IMR-90 (cell line): ENCODE measurements around the gene CREG1. TPM values are rescaled to one million over a fixed set of nuclear protein-coding genes. Genes with fewer than 3 reads are reported as not detected.

ENCODE experiments used
- ATAC-seq: fragments of 200-7000 bp; cut with Tn5 transposase; 2 replicates; pipeline ENCODE4 v1.9.1; 2020; ENCODE audit warnings: low read depth, mild to moderate bottlenecking, moderate library complexity
- BruUV-seq: library from RNA; stranded (reverse); fragments of 400-500 nt; replicated peaks from 2 replicates; lab custom pipeline; 2021; lab: Mats Ljungman, UMichigan
- CTCF ChIA-PET: fragments of 300-600 bp; formaldehyde crosslinking; extraction: SDS; loops from one replicate; lab custom pipeline; 2021; ENCODE audit warnings: antibody characterized with exemption; lab: Yijun Ruan, JAX
- POLR2A ChIA-PET: fragments of 300-600 bp; sonication (Branson Sonifier 250); formaldehyde crosslinking; loops from one replicate; lab custom pipeline; 2022; ENCODE audit warnings: antibody characterized with exemption; ENCODE audit not compliant: unreplicated experiment; lab: Charles Lee
- DNase-seq: peaks from one replicate; pipeline ENCODE4 v3.0.0; 2013
- H2AFZ ChIP-seq: replicated peaks from 2 replicates; pipeline ENCODE3; 2013; ENCODE audit warnings: low read length, mild to moderate bottlenecking; ENCODE audit not compliant: poor library complexity
- H2AK5ac ChIP-seq: 2 replicates; pipeline ENCODE4 v1.6.1; 2013; ENCODE audit warnings: low read depth, low read length, inconsistent platforms
- H2AK9ac ChIP-seq: replicated peaks from 2 replicates; pipeline ENCODE3; 2013; ENCODE audit warnings: mild to moderate bottlenecking, low read depth, low read length, moderate library complexity; ENCODE audit not compliant: poor library complexity
- H2BK120ac ChIP-seq: 2 replicates; pipeline ENCODE4 v1.6.1; 2013; ENCODE audit warnings: low read depth, low read length, inconsistent platforms
- H2BK15ac ChIP-seq: 3 replicates; pipeline ENCODE4 v1.6.1; 2013; ENCODE audit warnings: low read depth, low read length, inconsistent platforms
- H2BK20ac ChIP-seq: 2 replicates; pipeline ENCODE4 v1.6.1; 2013; ENCODE audit warnings: low read depth, mild to moderate bottlenecking, inconsistent platforms, low read length, moderate library complexity
- H2BK5ac ChIP-seq: 2 replicates; pipeline ENCODE4 v1.6.1; 2013; ENCODE audit warnings: mild to moderate bottlenecking, low read depth, low read length, inconsistent platforms; ENCODE audit not compliant: poor library complexity, severe bottlenecking
- H3K14ac ChIP-seq: replicated peaks from 2 replicates; pipeline ENCODE4 v1.6.1; 2013; ENCODE audit warnings: low read depth, low read length, inconsistent platforms
- H3K18ac ChIP-seq: 2 replicates; pipeline ENCODE4 v1.6.1; 2013; ENCODE audit warnings: low read depth, low read length, control low read depth
- H3K23ac ChIP-seq: 2 replicates; pipeline ENCODE4 v1.6.1; 2013; ENCODE audit warnings: low read depth, low read length, inconsistent platforms
- H3K27ac ChIP-seq: 2 replicates; pipeline ENCODE4 v1.5.1; 2013; ENCODE audit warnings: mild to moderate bottlenecking, control low read depth, low read length; ENCODE audit not compliant: insufficient read depth
- H3K27me3 ChIP-seq: 2 replicates; pipeline ENCODE4 v1.6.1; 2013; ENCODE audit warnings: low read length; ENCODE audit not compliant: control insufficient read depth, insufficient read depth
- H3K36me3 ChIP-seq: 2 replicates; pipeline ENCODE4 v1.6.1; 2013; ENCODE audit warnings: low read length, mixed read lengths; ENCODE audit not compliant: control insufficient read depth, insufficient read depth
- H3K4ac ChIP-seq: 2 replicates; pipeline ENCODE4 v1.6.1; 2013; ENCODE audit warnings: low read depth, low read length, inconsistent platforms
- H3K4me1 ChIP-seq: 2 replicates; pipeline ENCODE4 v1.6.1; 2013; ENCODE audit warnings: low read length, mixed read lengths; ENCODE audit not compliant: control insufficient read depth, insufficient read depth
- H3K4me2 ChIP-seq: 2 replicates; pipeline ENCODE4 v1.6.1; 2013; ENCODE audit warnings: low read depth, mild to moderate bottlenecking, control low read depth, low read length, moderate library complexity
- H3K4me3 ChIP-seq: 2 replicates; pipeline ENCODE4 v1.5.1; 2013; ENCODE audit warnings: low read depth, mild to moderate bottlenecking, control low read depth, low read length, moderate library complexity; ENCODE audit not compliant: insufficient read depth
- H3K56ac ChIP-seq: 2 replicates; pipeline ENCODE4 v1.6.1; 2013; ENCODE audit warnings: low read length, inconsistent platforms; ENCODE audit not compliant: insufficient read depth; ENCODE audit errors: extremely low read depth
- H3K79me1 ChIP-seq, 2 experiments: 2 replicates each; pipeline ENCODE4 v1.6.1; 2013; ENCODE audit warnings: low read length in 2 of 2, inconsistent platforms in 1 of 2, low read depth in 1 of 2
- H3K9ac ChIP-seq: 2 replicates; pipeline ENCODE4 v1.6.1; 2013; ENCODE audit warnings: low read depth, low read length, control low read depth
- H3K9me1 ChIP-seq: 2 replicates; pipeline ENCODE4 v1.6.1; 2013; ENCODE audit warnings: low read length, inconsistent platforms; ENCODE audit not compliant: insufficient read depth
- H3K9me3 ChIP-seq: 2 replicates; pipeline ENCODE4 v1.6.1; 2013; ENCODE audit warnings: low read length; ENCODE audit not compliant: control insufficient read depth, insufficient read depth
- H4K20me1 ChIP-seq: 2 replicates; pipeline ENCODE4 v1.6.1; 2013; ENCODE audit warnings: low read length, inconsistent platforms; ENCODE audit not compliant: insufficient read depth
- H4K5ac ChIP-seq: 2 replicates; pipeline ENCODE4 v1.6.1; 2013; ENCODE audit warnings: mild to moderate bottlenecking, low read depth, low read length, control low read depth
- H4K8ac ChIP-seq, 2 experiments: 2 replicates each; pipeline ENCODE4 v1.6.1; 2013; ENCODE audit warnings: low read depth in 2 of 2, low read length in 2 of 2, control low read depth in 1 of 2, inconsistent platforms in 1 of 2
- H4K91ac ChIP-seq: 2 replicates; pipeline ENCODE4 v1.6.1; 2013; ENCODE audit warnings: low read depth, low read length, inconsistent platforms; ENCODE audit not compliant: insufficient read depth
- BHLHE40 ChIP-seq: fragments of 150-350 bp; IDR thresholded peaks from 2 replicates; pipeline ENCODE4 v1.6.1; 2016; ENCODE audit warnings: mild to moderate bottlenecking, low read depth, low read length
- CEBPB ChIP-seq: IDR thresholded peaks from 2 replicates; pipeline ENCODE4 v1.6.1; 2012; ENCODE audit warnings: low read depth, low read length, improper control_type of control experiment
- CHD1 ChIP-seq: IDR thresholded peaks from 2 replicates; pipeline ENCODE4 v1.6.1; 2012; ENCODE audit warnings: low read depth, low read length, improper control_type of control experiment
- CTCF ChIP-seq: conservative IDR thresholded peaks from 2 replicates; pipeline ENCODE4 v1.5.1; 2012; ENCODE audit warnings: mild to moderate bottlenecking, low read depth, low read length, improper control_type of control experiment
- ELK1 ChIP-seq: fragments of 150-350 bp; IDR thresholded peaks from 2 replicates; pipeline ENCODE4 v1.6.1; 2016; ENCODE audit warnings: low read depth, mild to moderate bottlenecking, low read length, moderate library complexity, borderline replicate concordance
- MAFK ChIP-seq: IDR thresholded peaks from 2 replicates; pipeline ENCODE4 v1.6.1; 2012; ENCODE audit warnings: low read depth, low read length, improper control_type of control experiment
- MAZ ChIP-seq: IDR thresholded peaks from 2 replicates; pipeline ENCODE4 v1.6.1; 2012; ENCODE audit warnings: low read depth, mild to moderate bottlenecking, low read length, improper control_type of control experiment, moderate library complexity, borderline replicate concordance
- POLR2A ChIP-seq: IDR thresholded peaks from 2 replicates; pipeline ENCODE4 v1.6.1; 2012; ENCODE audit warnings: mild to moderate bottlenecking, low read depth, low read length
- RCOR1 ChIP-seq: IDR thresholded peaks from 2 replicates; pipeline ENCODE4 v1.6.1; 2012; ENCODE audit warnings: mild to moderate bottlenecking, low read length, improper control_type of control experiment; ENCODE audit not compliant: insufficient replicate concordance
- WGBS, 2 experiments: methylation state at CpG; one replicate each; pipeline versions ENCODE4 v1.1.5 to v1.1.7; 2013; ENCODE audit warnings: missing lambda C conversion rate in 2 of 2; ENCODE audit not compliant: insufficient read length in 1 of 2; ENCODE audit errors: extremely low coverage in 2 of 2; 5-methylcytosine and 5-hydroxymethylcytosine counted together
- dilution Hi-C: fragments of 300-500 bp; cut with HindIII; formaldehyde crosslinking; loops from one replicate; pipeline ENCODE4 v1.14.3; 2018; ENCODE audit warnings: low sequenced_read_pairs; ENCODE audit not compliant: unreplicated experiment
- in situ Hi-C: fragments of 300-500 bp; cut with MboI; formaldehyde crosslinking; loops from 3 replicates; pipeline ENCODE4 v1.14.3; 2019; ENCODE audit warnings: low sequenced_read_pairs, inconsistent platforms, mixed read lengths
- intact Hi-C: fragments of 100-400 bp; cut with micrococcal nuclease; formaldehyde crosslinking; loops from 2 replicates; pipeline ENCODE4 v1.10.0; 2022
- polyA plus RNA-seq, 3 experiments: library from polyadenylated mRNA; depleted of rRNA; stranded (reverse); fragments of >200 nt; gene quantifications; 2 replicates each; pipeline ENCODE4 v1.2.3, GENCODE V29; 2012; ENCODE audit warnings: low replicate concordance in 1 of 3
- total RNA-seq: library from RNA; depleted of rRNA; stranded (reverse); fragments of >200 nt; gene quantifications from 2 replicates; pipeline ENCODE4 v1.2.3, GENCODE V29; 2012

The CREG1 gene
- total and polyA plus RNA-seq, 2 of the 4 experiments (the other 2 are of a cell fraction), result 2.9 to 6.4 TPM

DNA sequence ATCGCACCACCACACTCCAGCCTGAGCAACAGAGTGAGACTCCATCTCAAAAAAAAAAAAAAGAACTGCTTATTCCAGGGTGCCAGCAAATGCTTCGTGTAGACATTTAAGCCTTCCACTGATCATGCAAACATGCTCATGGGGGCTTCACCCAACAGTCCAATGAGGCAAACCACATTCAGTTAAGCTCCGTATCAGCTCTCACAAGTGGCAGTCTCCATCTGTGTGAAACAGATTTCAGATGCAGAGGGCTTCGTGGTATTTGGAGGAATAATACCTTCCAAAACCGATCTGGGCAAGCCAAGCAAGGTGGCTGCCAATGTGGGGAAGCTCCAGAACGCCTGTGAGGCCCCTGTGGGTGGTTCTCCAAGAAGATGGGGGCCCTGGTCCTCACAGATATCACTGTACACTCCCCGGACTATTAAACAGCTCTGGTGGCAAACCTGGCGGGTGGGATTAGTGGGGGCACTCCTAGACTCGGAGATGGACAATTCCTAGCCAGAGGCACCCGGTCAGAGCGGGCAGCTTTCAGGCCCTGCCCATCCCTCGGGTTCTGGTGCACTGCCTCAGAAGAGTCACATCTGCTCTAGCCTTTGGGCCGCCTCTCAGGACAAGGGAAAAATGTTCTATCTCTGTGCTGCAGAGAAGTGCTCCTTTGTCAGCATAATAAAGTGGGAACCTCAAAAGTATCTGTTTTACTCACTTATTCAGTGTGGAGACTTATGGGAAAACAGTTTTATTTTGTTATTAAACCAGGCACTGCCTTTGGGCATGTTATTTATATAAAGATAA is 10.2 kb downstream of the CREG1 start:
- Histone ChIP-seq H3K36me3 (0 out of 2 replicates have a peak, but pooled peaks cover 1% of the 10 kb centered on the region), H4K20me1 (no peaks in the 10 kb centered on the region), H3K27ac (no peak overlapping the region), H4K91ac (no peak overlapping the region), H2AK5ac (no peak overlapping the region), H2AK9ac (no peak overlapping the region), H3K4me3 (no peak overlapping the region), H3K4me2 (no peak overlapping the region), H2BK20ac (no peak overlapping the region), H3K14ac (no peak overlapping the region), H3K4me1 (peaks cover 2% of the 10 kb centered on the region; the same call in 1 of the 2 replicates), H3K27me3 (peaks cover 2% of the 10 kb centered on the region; the same call in 1 of the 2 replicates), H3K4ac (no peak overlapping the region), H4K8ac (no peak overlapping the region), H2BK120ac (no peak overlapping the region), H3K18ac (no peak overlapping the region), H2AFZ (no peak overlapping the region), H2BK5ac (no peak overlapping the region), H4K5ac (no peak overlapping the region), H3K9ac (no peak overlapping the region), H3K9me3 (no peaks in the 10 kb centered on the region), H3K9me1 (no peaks in the 10 kb centered on the region), H2BK15ac (no peak overlapping the region), H3K79me1 (no peaks in the 10 kb centered on the region), H3K56ac (no peak overlapping the region), H3K23ac (no peak overlapping the region)
- BruUV-seq, result no TSS peak
- DNase-seq, result no peak
- TF ChIP-seq BHLHE40 (no peak), CTCF (no peak), RCOR1 (no peak), MAFK (no peak), CEBPB (no peak), CHD1 (no peak), ELK1 (no peak), POLR2A (no peak), MAZ (no peak)
- intact Hi-C loops, result no loop called here
- in situ Hi-C loops, result no loop called here
- CTCF ChIA-PET, result interaction anchor here (0.6 kb wide), 1 partner anchor 347 kb away, joined by 3 read pairs; no protein-coding TSS in a partner anchor
- dilution Hi-C loops, result no loop called here
- WGBS, 2 experiments, result no CpG with 5 or more reads among the region's 13 CpGs
- POLR2A ChIA-PET, result interaction anchor here (0.7 kb wide), 1 partner anchor 472 kb away, joined by 3 read pairs; no protein-coding TSS in a partner anchor
- no peak for ATAC-seq
